H1 (cell line): ENCODE data around the gene CFH. TPM values are rescaled to one million over a fixed set of nuclear protein-coding genes. Genes with fewer than 3 reads are reported as not detected.

Experiments used
- ATF3 ChIP-seq: IDR thresholded peaks from 2 replicates; pipeline ENCODE4 v1.6.1; 2011; ENCODE audit warnings: low read depth, mild to moderate bottlenecking, low read length; ENCODE audit not compliant: insufficient read depth
- BACH1 ChIP-seq: IDR thresholded peaks from 2 replicates; pipeline ENCODE4 v1.6.1; 2012; ENCODE audit warnings: low read length, improper control_type of control experiment
- CHD7 ChIP-seq: fragments of 300-600 bp; sonication (generic); IDR thresholded peaks from 2 replicates; pipeline ENCODE4 v1.7.1; 2012; ENCODE audit warnings: low read length, moderate library complexity, mild to moderate bottlenecking, inconsistent platforms; ENCODE audit not compliant: insufficient replicate concordance
- CTBP2 ChIP-seq: IDR thresholded peaks from 2 replicates; pipeline ENCODE4 v1.7.0; 2011; ENCODE audit warnings: borderline replicate concordance, mild to moderate bottlenecking, moderate library complexity, mixed read lengths, low read length; ENCODE audit not compliant: insufficient read depth, insufficient read length
- EP300 ChIP-seq, 2 experiments: IDR thresholded peaks; 1 replicate in 1 of 2; 2 replicates in 1 of 2; pipeline ENCODE4 v1.6.1; 2011 to 2012; ENCODE audit warnings: low read depth in 2 of 2, low read length in 2 of 2, mild to moderate bottlenecking in 2 of 2, borderline replicate concordance in 1 of 2, inconsistent platforms in 1 of 2, moderate library complexity in 1 of 2
- EZH2 ChIP-seq: fragments of 200-600 bp; sonication (generic); IDR thresholded peaks from 2 replicates; pipeline ENCODE4 v1.7.1; 2012; ENCODE audit warnings: low read depth, mild to moderate bottlenecking, moderate library complexity, low read length, inconsistent platforms; ENCODE audit not compliant: severe bottlenecking
- GABPA ChIP-seq: IDR thresholded peaks from 2 replicates; pipeline ENCODE4 v1.6.1; 2011; ENCODE audit warnings: mild to moderate bottlenecking, low read length, moderate library complexity, borderline replicate concordance; ENCODE audit not compliant: insufficient read depth
- POLR2AphosphoS5 ChIP-seq: IDR thresholded peaks from 2 replicates; pipeline ENCODE4 v1.6.1; 2011; ENCODE audit warnings: low read depth, low read length
- USF2 ChIP-seq: IDR thresholded peaks from 2 replicates; pipeline ENCODE4 v1.6.1; 2011; ENCODE audit warnings: low read length, improper control_type of control experiment
- polyA plus RNA-seq, 7 experiments: library from polyadenylated mRNA; depleted of rRNA in 3 of 7; stranded (reverse) in 5 of 7; unstranded in 2 of 7; fragments of >200 nt in 5 of 7; fragments of 200-250 nt in 2 of 7; gene quantifications; 1 replicate in 5 of 7; 2 replicates in 1 of 7; 4 replicates in 1 of 7; pipeline versions ENCODE4 v1.2.1 to v1.2.3, GENCODE V29; 2011 to 2013; ENCODE audit warnings: missing spikeins in 2 of 7, mixed read lengths in 2 of 7
- total RNA-seq: library from RNA; stranded (reverse); fragmentation: NEBNext Ultra II Directional; extraction: Animal tissue kit (Norgen Biotek cat#: 25700); gene quantifications from 2 replicates; pipeline ENCODE4 v1.2.1, GENCODE V29; 2021

CFH gene
- total and polyA plus RNA-seq, 2 of the 8 experiments (the other 6 are each of a cell fraction or from before 2014, with no cell fraction given), result not detected

- TF ChIP-seq CHD7, result no peak
- no peak for TF ChIP-seq CTBP2
- no peak for TF ChIP-seq GABPA
- no peak for TF ChIP-seq BACH1
- TF ChIP-seq POLR2AphosphoS5, result no peak
- no peak for TF ChIP-seq USF2
- TF ChIP-seq ATF3, result no peak
- no peak for TF ChIP-seq EZH2
- TF ChIP-seq EP300 (IDR thresholded peaks at IDR 0.05; ENCODE audit: borderline replicate concordance in 1 of 2, low read depth in 2 of 2, low read length in 2 of 2), result no peak
Measured at GRCh38 chr1:196649990-196650389, 1.9 kb upstream of the CFH start (continued).
